GM12801 (cell line): ENCODE data around the gene BICC1.

Source experiments
- CTCF ChIP-seq: IDR thresholded peaks from one replicate; pipeline ENCODE4 v1.5.1; 2011; ENCODE audit warnings: control low read depth; ENCODE audit not compliant: insufficient read length; ENCODE audit errors: extremely low read depth

BICC1 gene

DNA sequence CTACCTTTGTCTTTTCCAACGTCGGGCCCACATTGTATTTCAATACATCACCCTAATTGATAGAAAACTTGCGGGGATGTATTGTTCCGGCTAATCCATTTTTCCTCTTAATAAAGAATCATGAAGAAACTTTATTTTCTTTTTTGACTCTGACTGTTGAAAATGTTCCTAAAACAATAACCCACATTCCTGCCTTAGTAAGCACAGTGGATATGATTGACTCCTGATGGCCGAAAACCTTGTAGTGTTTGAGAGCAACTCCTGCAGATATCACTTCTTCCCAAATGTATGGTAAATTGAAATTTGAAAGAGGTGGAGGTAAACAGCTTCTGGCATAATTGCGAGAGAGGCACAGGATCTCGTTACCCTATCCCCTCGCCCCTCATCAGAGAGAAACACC lies 65.7 kb downstream of the BICC1 start:
- TF ChIP-seq CTCF: no peak

DNA sequence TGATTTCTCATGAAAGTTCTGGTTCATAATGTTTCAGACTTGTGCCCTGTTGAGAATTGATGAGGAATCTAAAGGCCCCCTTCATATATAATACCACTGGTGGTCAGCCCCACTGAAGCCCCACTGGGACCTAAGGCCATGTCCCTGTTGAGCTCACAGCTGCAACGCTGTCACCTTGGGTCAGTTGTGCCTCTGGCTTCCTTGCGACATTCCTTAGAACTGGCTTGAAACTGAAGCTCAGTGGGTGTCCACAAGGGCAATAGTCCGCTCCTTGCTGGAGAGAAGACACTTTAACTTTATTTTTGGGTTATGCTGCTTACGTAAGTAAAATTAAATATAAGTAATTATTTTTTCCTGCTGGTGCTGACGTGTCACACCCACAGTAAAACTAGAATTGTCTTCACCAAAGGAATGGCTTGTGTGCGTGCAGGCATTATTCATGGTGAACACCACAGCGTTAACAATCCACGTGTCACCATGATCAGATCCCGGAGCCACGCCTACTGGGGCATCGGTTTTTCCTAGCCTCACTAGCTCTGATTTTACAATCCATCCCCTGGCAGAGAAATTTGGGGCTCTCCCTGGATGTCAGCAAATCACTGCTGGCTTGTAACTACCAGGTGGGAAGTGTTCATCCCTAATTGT lies 66.5 kb downstream of the BICC1 start:
- TF ChIP-seq CTCF: no peak

- TF ChIP-seq CTCF: no peak
Observed at GRCh38 chr10:58582045-58582444, 69.4 kb downstream of the BICC1 start.

- TF ChIP-seq CTCF: no peak
Observed at GRCh38 chr10:58585435-58585834, 72.8 kb downstream of the BICC1 start.

DNA sequence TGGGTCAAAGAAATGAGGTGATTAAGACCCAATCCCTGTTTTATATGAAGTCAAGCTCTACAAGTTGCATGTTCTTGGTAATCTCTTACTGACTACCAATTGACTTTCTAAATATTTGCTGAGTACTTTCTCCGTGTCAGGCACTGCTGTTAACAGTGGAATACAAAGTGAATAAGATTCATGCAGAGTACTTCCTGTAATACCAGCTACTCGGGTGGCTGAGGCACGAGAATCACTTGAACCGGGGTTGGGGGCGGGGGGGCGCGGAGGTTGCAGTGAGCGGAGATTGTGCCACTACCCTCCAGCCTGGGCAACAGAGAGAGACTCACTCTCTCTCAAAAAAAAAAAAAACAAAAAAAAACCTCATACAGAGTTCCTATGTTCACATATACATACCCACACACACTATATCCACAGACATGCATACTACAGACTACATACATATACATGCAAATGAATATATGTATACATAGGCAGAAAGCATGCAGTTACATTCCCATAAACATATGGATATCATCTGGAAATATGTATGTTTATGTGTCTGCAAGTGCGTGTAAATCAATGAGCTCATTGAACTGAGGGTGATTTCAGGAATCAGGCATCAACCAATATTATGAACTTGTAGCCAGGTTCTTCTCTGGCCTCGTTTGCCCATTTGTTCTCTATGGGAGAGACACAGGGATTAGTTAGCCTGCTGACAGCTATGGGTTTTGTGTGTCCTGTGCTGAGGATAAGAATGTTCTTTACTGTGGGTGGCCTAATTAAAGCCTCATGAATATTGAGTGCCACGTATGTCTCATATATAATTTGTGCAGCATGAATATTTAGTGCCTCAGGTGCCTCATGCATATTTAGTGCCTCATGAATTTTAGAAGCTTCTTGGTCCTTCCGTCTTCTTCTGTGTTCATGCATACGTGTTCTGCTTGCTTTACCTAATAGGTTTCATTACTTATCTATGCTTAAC lies 73.9 kb downstream of the BICC1 start:
- no peak for TF ChIP-seq CTCF

GRCh38 chr10:58587676-58588075 lies 75.0 kb downstream of the BICC1 start:
- no peak for TF ChIP-seq CTCF

GRCh38 chr10:58588673-58589265 lies 76.1 kb downstream of the BICC1 start:
- TF ChIP-seq CTCF: no peak
